SIG-M5 (cell line): ENCODE data around the gene IFNAR2.
A peak's percentile ranks its signal among the peaks of the same experiment; 100 is the strongest.

Source experiments
- DNase-seq: peaks from one replicate; lab custom pipeline; 2025; lab: John Stamatoyannopoulos, UW

Gene IFNAR2

GRCh38 chr21:33229784-33230544, at the start of gene IFNAR2:
TSS of gene IFNAR2 (plus strand) at chr21:33229938. CDS start at chr21:33241923, 11,985 bp downstream.
- no peak for DNase-seq

GRCh38 chr21:33185852-33186251, 43.9 kb upstream of the IFNAR2 start:
- DNase-seq: no peak

GRCh38 chr21:33187276-33187675, 42.5 kb upstream of the IFNAR2 start:
- no peak for DNase-seq

GRCh38 chr21:33189237-33189636, 40.5 kb upstream of the IFNAR2 start:
- no peak for DNase-seq

- DNase-seq: no peak
Measured at GRCh38 chr21:33189824-33190223, 39.9 kb upstream of the IFNAR2 start.

GRCh38 chr21:33196941-33197374, 32.8 kb upstream of the IFNAR2 start:
- DNase-seq: no peak

GRCh38 chr21:33197496-33197895, 32.2 kb upstream of the IFNAR2 start:
- no peak for DNase-seq

GRCh38 chr21:33198346-33199099, 31.2 kb upstream of the IFNAR2 start:
- peak; percentile 92 for DNase-seq

GRCh38 chr21:33199100-33199464, 30.7 kb upstream of the IFNAR2 start:
- no peak for DNase-seq

- peak; percentile 63 for DNase-seq
Measured at GRCh38 chr21:33199516-33200217, 30.1 kb upstream of the IFNAR2 start.

- DNase-seq: no peak
Measured at GRCh38 chr21:33201956-33202355, 27.8 kb upstream of the IFNAR2 start.

- DNase-seq: no peak
Measured at GRCh38 chr21:33202464-33203363, 27.0 kb upstream of the IFNAR2 start.

- no peak for DNase-seq
Measured at GRCh38 chr21:33203371-33203724, 26.4 kb upstream of the IFNAR2 start.

- DNase-seq: peak; percentile 39
Measured at GRCh38 chr21:33205476-33205875, 24.3 kb upstream of the IFNAR2 start.

- no peak for DNase-seq
Measured at GRCh38 chr21:33206771-33207281, 22.9 kb upstream of the IFNAR2 start.

GRCh38 chr21:33207449-33208149, 22.1 kb upstream of the IFNAR2 start:
- DNase-seq: no peak

- DNase-seq: no peak
Measured at GRCh38 chr21:33208534-33208933, 21.2 kb upstream of the IFNAR2 start.

GRCh38 chr21:33211305-33211704, 18.4 kb upstream of the IFNAR2 start:
- no peak for DNase-seq

- DNase-seq: no peak
Measured at GRCh38 chr21:33211732-33212131, 18.0 kb upstream of the IFNAR2 start.

- DNase-seq: no peak
Measured at GRCh38 chr21:33212159-33212851, 17.4 kb upstream of the IFNAR2 start.
